GM19023 (cell line): Measurements from ENCODE around the gene HDGFL1.

Source experiments
- ATAC-seq: cut with Tn5 transposase; IDR thresholded peaks from one replicate; pipeline ENCODE4 v1.9.1; 2021; ENCODE audit warnings: mild to moderate bottlenecking, moderate library complexity; ENCODE audit not compliant: unreplicated experiment

The HDGFL1 gene

GRCh38 chr6:22569281-22570184 lies at the start of gene HDGFL1:
TSS of gene HDGFL1 (plus strand) at chr6:22569566. CDS start at chr6:22569576, 10 bp downstream.
- no peak for ATAC-seq

- ATAC-seq = no peak
These were observed 48.3 kb upstream of the HDGFL1 start for GRCh38 chr6:22521035-22521434.

- ATAC-seq = no peak
These were observed 42.6 kb upstream of the HDGFL1 start for GRCh38 chr6:22526736-22527135.

- ATAC-seq = no peak
These were observed 39.5 kb upstream of the HDGFL1 start for GRCh38 chr6:22529866-22530265.

- ATAC-seq = no peak
These were observed 38.9 kb upstream of the HDGFL1 start for GRCh38 chr6:22530506-22530905.

- no peak for ATAC-seq
These were observed 33.2 kb upstream of the HDGFL1 start for GRCh38 chr6:22536122-22536521.

- ATAC-seq = no peak
These were observed 24.9 kb upstream of the HDGFL1 start for GRCh38 chr6:22544476-22544875.

- ATAC-seq = no peak
These were observed 24.3 kb upstream of the HDGFL1 start for GRCh38 chr6:22545051-22545450.

- ATAC-seq = no peak
These were observed 23.1 kb upstream of the HDGFL1 start for GRCh38 chr6:22546236-22546635.

GRCh38 chr6:22550971-22551670 lies 18.2 kb upstream of the HDGFL1 start:
- ATAC-seq = no peak

- no peak for ATAC-seq
These were observed 13.1 kb upstream of the HDGFL1 start for GRCh38 chr6:22556266-22556665.

GRCh38 chr6:22557007-22557406 lies 12.4 kb upstream of the HDGFL1 start:
- ATAC-seq = no peak

GRCh38 chr6:22558288-22558882 lies 11.0 kb upstream of the HDGFL1 start:
- no peak for ATAC-seq

GRCh38 chr6:22568854-22569253 lies 512 bp upstream of the HDGFL1 start:
- ATAC-seq = no peak

- ATAC-seq = no peak
These were observed 802 bp downstream of the HDGFL1 start for GRCh38 chr6:22570185-22570551.

GRCh38 chr6:22575190-22575589 lies 5.8 kb downstream of the HDGFL1 start:
- no peak for ATAC-seq

- no peak for ATAC-seq
These were observed 10.1 kb downstream of the HDGFL1 start for GRCh38 chr6:22579439-22579838.

GRCh38 chr6:22580337-22580736 lies 11.0 kb downstream of the HDGFL1 start:
- ATAC-seq = no peak

- ATAC-seq = no peak
These were observed 13.2 kb downstream of the HDGFL1 start for GRCh38 chr6:22582417-22583205.

- ATAC-seq = no peak
These were observed 13.9 kb downstream of the HDGFL1 start for GRCh38 chr6:22583230-22583629.

GRCh38 chr6:22583927-22584326 lies 14.6 kb downstream of the HDGFL1 start:
- no peak for ATAC-seq
